Jurkat, Clone E6-1 (cell line): ENCODE data around the gene EML1.

ENCODE experiments used
- DNase-seq: peaks from one replicate; pipeline ENCODE4 v3.0.0-alpha.2; 2011; ENCODE audit warnings: low read depth, low spot score
- H3K4me3 ChIP-seq: 2 replicates; pipeline ENCODE4 v1.5.1; 2011; ENCODE audit warnings: mild to moderate bottlenecking, low read length, control low read depth, moderate library complexity

The EML1 gene

GRCh38 chr14:99908653-99909250, 115.5 kb downstream of the EML1 start:
- H3K4me3 ChIP-seq, result no peak overlapping the region
- DNase-seq, result no peak

DNA sequence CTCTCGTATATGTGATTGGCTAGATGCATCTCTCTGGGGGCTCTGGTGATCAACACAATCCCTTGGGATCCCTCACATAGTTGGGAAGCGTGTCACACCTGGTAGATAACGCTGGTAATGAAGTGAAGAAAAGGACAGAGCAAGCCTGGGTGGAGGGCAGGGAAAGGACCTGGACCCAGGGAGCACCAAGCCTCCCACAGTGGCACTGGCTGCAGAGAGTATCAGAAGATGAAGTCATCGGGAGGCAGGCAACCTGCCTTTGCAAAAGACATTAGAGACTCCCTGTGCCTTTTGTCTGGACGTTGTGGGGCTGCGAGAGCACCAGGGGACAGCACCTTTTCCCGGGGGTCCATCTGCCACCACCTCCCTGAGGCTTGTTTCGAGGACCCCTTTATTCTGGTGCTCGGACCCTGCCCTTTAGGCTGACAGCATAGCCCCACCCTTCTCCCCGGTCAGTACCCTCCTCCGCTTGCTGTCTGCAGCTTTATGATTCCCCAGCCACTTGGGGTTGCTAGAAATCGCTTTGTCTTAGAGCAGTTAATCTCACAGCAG, 116.4 kb downstream of the EML1 start:
- DNase-seq, result no peak
- H3K4me3 ChIP-seq, result no peak overlapping the region

DNA sequence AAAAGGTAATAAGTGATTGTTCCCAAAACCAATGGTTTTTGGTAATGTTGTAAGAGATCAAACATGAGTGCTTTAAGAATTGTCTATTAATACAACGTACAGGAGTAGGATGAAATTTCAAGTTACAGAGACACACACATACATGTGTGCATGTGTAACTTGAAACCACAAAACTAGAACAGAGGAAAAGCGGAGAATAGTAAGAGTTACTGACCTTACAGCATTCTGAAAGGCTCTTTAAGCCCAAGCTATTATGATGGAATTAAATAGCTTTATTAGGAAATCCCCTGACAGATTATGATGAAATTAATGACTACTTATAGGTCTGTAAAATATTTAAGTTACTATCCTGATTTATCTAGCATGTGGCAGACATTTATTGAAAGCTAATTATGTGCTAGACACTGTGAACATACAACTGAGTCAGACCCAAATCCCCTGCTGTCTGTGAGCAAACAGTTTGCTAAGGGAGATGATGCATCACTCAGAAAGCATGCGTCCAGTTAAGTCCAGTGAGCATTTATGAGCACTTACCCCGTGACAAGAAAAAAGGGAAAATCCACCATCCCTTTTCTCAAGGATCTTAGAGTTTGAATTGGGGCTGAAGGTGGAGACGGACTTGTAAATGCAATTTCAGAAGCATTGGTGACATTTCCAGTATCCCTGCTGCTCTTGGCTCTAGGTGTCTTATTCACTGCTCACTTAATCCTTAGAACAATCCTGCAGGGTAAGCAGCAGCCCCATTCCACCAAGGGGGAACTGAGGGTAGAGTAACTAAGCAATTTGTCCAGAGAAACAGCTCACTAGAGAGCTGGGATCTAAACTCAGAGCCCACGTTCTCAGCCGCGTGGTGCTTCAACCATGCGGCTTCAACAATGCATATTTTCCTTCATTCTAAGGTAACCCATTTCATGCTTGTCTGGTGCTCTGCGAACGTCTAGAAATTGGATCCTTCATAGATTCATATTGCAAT, 117.4 kb downstream of the EML1 start:
- DNase-seq, result no peak
- no peak overlapping the region for H3K4me3 ChIP-seq

DNA sequence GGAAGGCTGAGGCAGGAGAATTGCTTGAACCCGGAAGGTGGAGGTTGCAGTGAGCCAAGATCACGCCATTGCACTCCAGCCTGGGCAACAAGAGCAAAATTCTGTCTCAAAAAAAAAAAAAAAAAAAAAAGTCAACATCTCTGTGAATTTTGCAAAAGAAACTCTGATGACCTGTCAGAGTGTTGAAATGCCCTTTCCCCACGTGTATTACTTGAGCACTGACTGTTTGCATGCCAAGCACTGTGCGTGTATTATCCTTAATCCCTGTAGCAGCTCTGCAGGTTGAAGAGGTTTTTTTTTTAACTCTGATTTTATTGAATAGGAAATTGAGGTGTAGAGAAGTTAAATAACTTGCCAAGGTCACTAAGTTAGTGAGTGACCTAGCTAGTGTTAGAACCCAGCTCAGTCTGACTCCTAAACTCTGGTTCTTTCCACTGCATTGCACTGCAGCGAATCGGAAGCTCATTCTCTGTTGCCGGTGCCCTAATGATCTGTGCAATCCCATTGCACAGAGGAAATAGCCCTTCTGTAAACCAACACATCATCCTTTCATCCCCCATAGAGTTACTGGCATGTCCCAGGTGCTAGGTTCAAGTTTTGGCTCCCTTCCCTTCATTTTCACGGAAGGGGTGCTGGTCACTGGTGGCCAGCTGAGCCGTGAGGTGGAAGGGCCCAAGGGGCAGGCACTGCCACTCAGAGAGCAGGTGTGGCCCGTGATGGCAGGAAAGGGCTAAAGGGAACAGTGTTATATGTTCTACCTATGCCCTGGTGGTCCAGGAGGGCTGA, 122.3 kb downstream of the EML1 start:
- no peak overlapping the region for H3K4me3 ChIP-seq
- no peak for DNase-seq

- no peak for DNase-seq
- H3K4me3 ChIP-seq, result no peak overlapping the region
These were observed 122.8 kb downstream of the EML1 start for GRCh38 chr14:99916091-99916383.

DNA sequence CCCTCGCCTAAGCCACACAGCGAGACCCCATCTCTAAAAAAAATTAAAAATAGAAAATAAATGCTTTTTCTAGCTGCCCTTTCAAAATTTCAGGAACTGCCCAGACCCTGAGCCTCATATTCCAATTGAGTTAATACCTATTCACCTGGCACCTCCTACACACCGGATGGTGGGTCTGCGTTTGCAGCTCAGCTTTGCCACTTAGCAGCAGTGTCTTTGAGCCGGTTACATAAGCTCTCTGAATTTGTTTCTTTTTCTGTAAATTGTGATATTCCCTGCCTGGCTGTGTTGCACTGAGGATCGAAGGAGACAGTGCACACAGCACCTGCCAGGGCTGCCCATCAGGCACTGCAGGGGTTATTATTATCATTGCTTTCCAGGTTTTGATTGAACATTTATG, 125.6 kb downstream of the EML1 start:
- no peak for DNase-seq
- H3K4me3 ChIP-seq, result no peak overlapping the region

GRCh38 chr14:99921425-99921824, 128.2 kb downstream of the EML1 start:
- no peak overlapping the region for H3K4me3 ChIP-seq
- no peak for DNase-seq

DNA sequence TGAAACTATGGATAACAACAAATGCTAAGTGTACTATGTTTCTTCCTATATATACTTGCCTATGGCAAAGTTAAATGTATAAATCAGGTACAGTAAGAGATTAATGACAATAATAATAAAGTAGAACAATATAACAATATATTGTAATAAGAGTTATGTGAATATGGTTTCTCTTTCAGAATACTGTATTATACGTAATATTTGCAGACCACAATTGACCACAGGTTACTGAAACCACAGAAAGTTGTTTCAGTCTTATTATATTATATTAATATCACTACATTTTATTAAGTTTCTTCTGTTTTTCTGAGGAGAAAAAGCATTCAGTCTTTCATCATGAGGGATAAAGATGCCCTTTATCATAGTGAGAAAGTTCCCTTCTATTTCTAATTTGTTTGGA, 131.2 kb downstream of the EML1 start:
- no peak overlapping the region for H3K4me3 ChIP-seq
- DNase-seq, result no peak

- no peak overlapping the region for H3K4me3 ChIP-seq
- DNase-seq, result no peak
These were observed 132.3 kb downstream of the EML1 start for GRCh38 chr14:99925471-99925870.

GRCh38 chr14:99928963-99929362, 135.8 kb downstream of the EML1 start:
- no peak overlapping the region for H3K4me3 ChIP-seq
- DNase-seq, result no peak

- H3K4me3 ChIP-seq, result no peak overlapping the region
- DNase-seq, result no peak
These were observed 136.4 kb downstream of the EML1 start for GRCh38 chr14:99929601-99930000.

GRCh38 chr14:99930420-99931274, 137.4 kb downstream of the EML1 start:
- no peak overlapping the region for H3K4me3 ChIP-seq
- DNase-seq, result no peak

DNA sequence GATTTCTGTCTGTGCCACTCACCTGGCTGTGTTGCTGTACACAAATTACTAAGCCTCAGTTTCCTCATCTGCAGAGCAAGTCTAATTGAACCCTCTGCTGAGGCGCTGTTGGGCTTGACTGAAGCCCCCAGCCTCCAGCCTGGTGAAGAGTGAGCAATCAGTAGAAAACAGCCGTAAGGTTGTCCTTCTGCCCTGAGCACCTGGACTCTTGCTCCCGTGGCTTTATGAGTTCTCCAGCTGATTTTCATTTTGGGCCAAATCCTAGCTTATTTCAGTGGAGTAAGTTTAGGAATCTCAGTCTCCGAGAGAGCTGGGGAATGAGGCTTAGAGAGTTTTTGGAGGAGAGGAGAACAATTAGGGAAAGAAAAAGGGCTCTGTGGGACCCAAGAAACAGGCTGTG, 138.1 kb downstream of the EML1 start:
- DNase-seq, result no peak
- H3K4me3 ChIP-seq, result no peak overlapping the region

- DNase-seq, result no peak
- H3K4me3 ChIP-seq, result no peak overlapping the region
These were observed 142.8 kb downstream of the EML1 start for GRCh38 chr14:99936056-99936455.

- no peak for DNase-seq
- H3K4me3 ChIP-seq, result no peak overlapping the region
These were observed 143.7 kb downstream of the EML1 start for GRCh38 chr14:99936738-99937474.

DNA sequence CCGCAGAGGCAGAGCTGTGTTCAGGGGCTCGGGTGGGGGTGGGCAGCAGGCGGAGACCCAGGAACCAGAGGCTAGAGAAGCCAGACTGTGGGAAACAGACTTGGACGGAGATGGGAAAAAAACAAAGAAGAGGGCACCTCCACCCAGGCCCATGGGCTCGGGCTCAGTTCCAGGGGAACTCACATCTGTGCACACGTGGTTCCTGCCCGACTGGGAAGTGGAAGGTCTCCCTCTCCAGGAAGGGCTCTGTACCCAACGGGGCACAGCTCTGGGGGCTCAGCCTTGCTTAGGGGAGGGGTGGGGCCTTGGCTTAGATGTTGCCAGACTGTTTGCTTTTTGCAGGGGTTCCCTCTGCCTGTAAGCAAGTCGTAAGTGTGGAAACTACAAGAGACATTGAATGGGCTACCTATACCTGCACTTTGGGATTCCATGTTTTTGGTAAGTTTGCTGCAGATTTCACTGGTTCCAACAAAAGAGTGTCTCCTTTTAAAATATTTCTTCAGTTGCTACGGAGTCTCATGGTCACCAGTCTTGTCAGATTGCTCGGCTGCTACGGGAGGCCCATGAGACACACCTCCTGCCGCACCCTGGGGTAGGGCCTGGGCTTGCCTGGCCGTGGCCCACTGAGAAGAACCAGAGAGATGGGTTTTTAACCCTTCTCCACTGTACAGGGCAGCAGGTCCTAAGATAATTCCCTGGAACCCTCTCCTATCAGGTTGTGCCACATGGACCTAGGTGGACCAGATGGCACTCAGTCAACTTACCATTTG, 144.4 kb downstream of the EML1 start:
- DNase-seq, result no peak
- no peak overlapping the region for H3K4me3 ChIP-seq

GRCh38 chr14:99938376-99938775, 145.2 kb downstream of the EML1 start:
- DNase-seq, result no peak

GRCh38 chr14:99938896-99939295, 145.7 kb downstream of the EML1 start:
- H3K4me3 ChIP-seq, result no peak overlapping the region
- no peak for DNase-seq

More at GRCh38 chr14:99938376-99938775, 145.2 kb downstream of the EML1 start:
- H3K4me3 ChIP-seq, result no peak overlapping the region
